Uterus (tissue), 4 donors: ENCODE measurements around the gene BICDL1. TPM values are rescaled to one million over a fixed set of nuclear protein-coding genes. Genes with fewer than 3 reads are reported as not detected.

Experiments
- DNase-seq, 2 donors: peaks; one replicate each; pipeline ENCODE4 v3.0.0-alpha.2; 2019 to 2020
- H3K27ac ChIP-seq, 2 donors: fragments of 200-600 bp; sonication (generic); 1 replicate in 1 of 2; 2 replicates in 1 of 2; pipeline ENCODE4 v1.5.1; 2016 to 2018
- H3K27me3 ChIP-seq, 2 donors: fragments of 200-600 bp; sonication (generic); one replicate each; pipeline ENCODE4 v1.5.1; 2018 to 2019; ENCODE audit warnings: control low read depth in 1 of 2
- H3K36me3 ChIP-seq, 2 donors: fragments of 200-600 bp; sonication (generic); one replicate each; pipeline ENCODE4 v1.5.1; 2019; ENCODE audit warnings: control low read depth in 1 of 2
- H3K4me1 ChIP-seq, 2 donors: fragments of 200-600 bp; sonication (generic); one replicate each; pipeline ENCODE4 v1.5.1; 2018 to 2019; ENCODE audit warnings: control low read depth in 1 of 2
- H3K4me3 ChIP-seq, 2 donors: fragments of 200-600 bp; sonication (generic); 1 replicate in 1 of 2; 2 replicates in 1 of 2; pipeline ENCODE4 v1.5.1; 2018 to 2019; ENCODE audit warnings: mild to moderate bottlenecking in 1 of 2
- H3K9me3 ChIP-seq, 2 donors: fragments of 200-600 bp; sonication (generic); one replicate each; pipeline ENCODE4 v1.5.1; 2019; ENCODE audit warnings: control low read depth in 1 of 2
- POLR2A ChIP-seq, 2 donors: fragments of 450-650 bp; IDR thresholded peaks; one replicate each; pipeline ENCODE4 v1.6.1; 2016; ENCODE audit warnings: antibody characterized with exemption in 2 of 2, mild to moderate bottlenecking in 1 of 2, moderate library complexity in 1 of 2
- intact Hi-C: fragments of 100-400 bp; cut with DNase I; formaldehyde crosslinking; loops from one replicate; pipeline ENCODE4 v1.15.1; 2023; ENCODE audit warnings: low total_unique reads
- total RNA-seq, 4 donors: library from RNA; depleted of rRNA in 3 of 4; stranded (reverse); fragments of >200 nt in 3 of 4; gene quantifications; one replicate each; pipeline versions ENCODE4 v1.1.0 to v1.2.4, GENCODE V29; 2014 to 2023
- TF ChIP-seq, protein P1 (sequence below), 4 experiments: fragments of 200-600 bp in 2 of 4; fragments of 450-650 bp in 2 of 4; sonication (generic) in 2 of 4; IDR thresholded peaks; one replicate each; pipeline ENCODE4 v1.5.1; 2016 to 2019; ENCODE audit warnings: antibody characterized with exemption in 4 of 4, mild to moderate bottlenecking in 2 of 4, moderate library complexity in 1 of 4
- donor health status: DM: yes; HTN: yes; CAD: no.

Gene BICDL1
- total RNA-seq, 4 donors from 2014 or later = 1.8 to 2.2 TPM; not detected in 2

DNA sequence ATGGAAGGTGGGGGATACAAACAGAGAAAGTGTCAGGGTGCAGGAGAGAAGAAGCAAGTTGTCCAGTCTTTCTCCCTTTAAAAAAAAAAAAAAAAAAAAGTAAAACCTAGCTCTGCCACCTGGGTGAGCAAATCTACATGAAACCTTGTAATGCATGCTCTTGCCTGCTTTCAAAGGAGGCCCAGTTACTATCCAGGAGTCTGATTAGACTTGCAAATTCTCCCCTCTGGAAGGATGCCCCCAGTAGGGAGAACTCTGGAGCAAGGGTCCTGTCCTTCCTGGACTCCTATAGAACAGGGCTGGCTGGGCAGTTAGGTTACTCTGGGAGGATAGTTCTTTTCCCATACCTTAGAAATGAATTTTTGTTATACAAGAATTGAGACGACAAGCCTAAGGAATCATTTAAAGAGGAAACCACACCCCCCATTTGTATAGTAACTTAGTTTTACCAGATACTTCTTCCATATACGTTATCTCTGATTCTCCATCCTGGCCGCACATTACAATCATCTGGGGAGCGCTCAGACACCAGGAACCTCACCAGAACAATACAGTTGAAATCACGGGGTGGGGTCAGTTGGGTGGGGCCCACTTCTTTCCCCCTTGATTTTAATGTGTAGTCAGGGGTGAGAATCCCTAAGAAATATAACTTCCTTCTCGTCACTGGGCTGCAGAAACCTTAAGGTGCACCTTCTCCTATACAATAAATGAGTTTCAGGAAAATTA is 97.0 kb downstream of the BICDL1 start:
- no peaks in the 10 kb centered on the region for H3K9me3 ChIP-seq
- intact Hi-C loops = no loop called here
- TF ChIP-seq, protein P1, sequence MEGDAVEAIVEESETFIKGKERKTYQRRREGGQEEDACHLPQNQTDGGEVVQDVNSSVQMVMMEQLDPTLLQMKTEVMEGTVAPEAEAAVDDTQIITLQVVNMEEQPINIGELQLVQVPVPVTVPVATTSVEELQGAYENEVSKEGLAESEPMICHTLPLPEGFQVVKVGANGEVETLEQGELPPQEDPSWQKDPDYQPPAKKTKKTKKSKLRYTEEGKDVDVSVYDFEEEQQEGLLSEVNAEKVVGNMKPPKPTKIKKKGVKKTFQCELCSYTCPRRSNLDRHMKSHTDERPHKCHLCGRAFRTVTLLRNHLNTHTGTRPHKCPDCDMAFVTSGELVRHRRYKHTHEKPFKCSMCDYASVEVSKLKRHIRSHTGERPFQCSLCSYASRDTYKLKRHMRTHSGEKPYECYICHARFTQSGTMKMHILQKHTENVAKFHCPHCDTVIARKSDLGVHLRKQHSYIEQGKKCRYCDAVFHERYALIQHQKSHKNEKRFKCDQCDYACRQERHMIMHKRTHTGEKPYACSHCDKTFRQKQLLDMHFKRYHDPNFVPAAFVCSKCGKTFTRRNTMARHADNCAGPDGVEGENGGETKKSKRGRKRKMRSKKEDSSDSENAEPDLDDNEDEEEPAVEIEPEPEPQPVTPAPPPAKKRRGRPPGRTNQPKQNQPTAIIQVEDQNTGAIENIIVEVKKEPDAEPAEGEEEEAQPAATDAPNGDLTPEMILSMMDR (IDR thresholded peaks at IDR 0.05) = no peak
- TF ChIP-seq POLR2A (IDR thresholded peaks at IDR 0.05) = no peak
- no peak for DNase-seq
- H3K4me1 ChIP-seq = peaks cover 0 to 2% of the 10 kb centered on the region in 2 donors
- no peaks in the 10 kb centered on the region for H3K27me3 ChIP-seq
- H3K36me3 ChIP-seq = no peaks in the 10 kb centered on the region
- H3K27ac ChIP-seq = peak overlapping the region; percentile 63 to 68
- H3K4me3 ChIP-seq = no peak overlapping the region

DNA sequence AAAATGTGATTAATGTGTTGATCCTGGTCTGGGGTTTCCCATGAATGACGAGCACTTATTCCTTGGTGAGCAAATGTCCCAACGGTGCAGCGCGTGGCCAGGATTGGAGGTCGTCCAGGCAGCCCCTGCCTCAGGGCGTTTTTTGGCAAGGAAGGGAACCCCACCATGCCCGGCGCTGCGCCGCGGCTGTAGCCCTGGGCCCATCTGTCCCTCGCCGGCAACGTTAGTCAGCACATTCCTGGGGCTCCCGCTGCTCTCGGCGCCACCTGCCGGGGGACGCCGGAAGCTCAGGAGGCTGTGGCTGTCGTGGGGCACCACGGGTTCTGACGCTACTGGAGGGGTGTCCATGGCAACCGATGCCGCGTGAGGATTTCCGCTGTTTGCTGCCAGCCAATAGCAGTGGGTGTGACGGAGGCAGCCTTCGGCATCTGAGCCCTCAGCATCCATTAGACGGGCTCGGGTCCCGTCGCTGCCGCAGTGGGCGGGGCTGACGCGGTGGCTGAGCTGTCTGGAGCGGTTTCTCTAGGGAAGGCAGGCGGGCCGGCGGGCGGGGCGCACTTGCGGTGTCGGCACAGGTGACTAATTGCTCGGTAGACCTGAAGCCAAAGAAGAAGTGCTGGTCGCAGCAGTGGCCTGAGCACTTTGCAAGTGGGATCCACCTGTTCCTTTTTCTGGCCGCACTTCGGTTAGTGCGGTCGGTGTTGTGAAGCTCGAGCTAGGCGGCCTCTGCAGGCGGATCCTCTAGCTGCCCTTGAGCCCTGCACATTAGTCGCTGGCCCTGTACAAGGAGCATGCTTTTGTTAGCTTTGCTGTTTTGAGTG is 98.0 kb downstream of the BICDL1 start:
- no peaks in the 10 kb centered on the region for H3K27me3 ChIP-seq
- peak overlapping the region; percentile 15 to 28 for H3K4me3 ChIP-seq
- peak; percentile 98 to 99 for DNase-seq
- intact Hi-C loops = no loop called here
- H3K9me3 ChIP-seq = no peaks in the 10 kb centered on the region
- no peaks in the 10 kb centered on the region for H3K36me3 ChIP-seq
- peak overlapping the region; percentile 63 to 68 for H3K27ac ChIP-seq
- peak in 1 of 2 donors; percentile 52 for TF ChIP-seq POLR2A (IDR thresholded peaks at IDR 0.05)
- TF ChIP-seq, protein P1 (IDR thresholded peaks at IDR 0.05) = peak; percentile 92 to 98 (median 98)
- H3K4me1 ChIP-seq = peaks cover 0 to 2% of the 10 kb centered on the region in 2 donors

DNA sequence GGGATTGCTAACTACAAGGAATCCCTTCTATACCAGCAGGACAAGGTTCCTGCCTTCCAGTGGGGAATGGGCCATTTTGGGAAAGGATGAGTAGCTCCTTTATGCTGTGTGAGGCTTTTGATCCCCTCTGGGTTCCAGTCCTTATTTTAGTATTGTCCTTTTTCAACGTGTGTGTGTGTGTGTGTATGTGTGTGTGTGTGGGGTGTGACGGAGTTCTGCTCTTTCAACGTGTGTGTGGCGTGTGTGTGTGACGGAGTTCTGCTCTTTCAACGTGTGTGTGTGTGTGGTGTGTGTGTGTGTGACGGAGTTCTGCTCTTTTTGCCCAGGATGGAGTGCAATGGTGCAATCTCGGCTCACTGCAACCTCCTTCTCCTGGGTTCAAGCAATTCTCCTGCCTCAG is 100.1 kb downstream of the BICDL1 start:
- Histone ChIP-seq H3K9me3 (no peaks in the 10 kb centered on the region), H3K4me1 (peaks cover 0 to 2% of the 10 kb centered on the region in 2 donors), H3K4me3 (no peak overlapping the region), H3K27me3 (no peaks in the 10 kb centered on the region), H3K36me3 (no peaks in the 10 kb centered on the region), H3K27ac (no peak overlapping the region)
- no peak for DNase-seq
- intact Hi-C loops = no loop called here
- no peak for TF ChIP-seq POLR2A (IDR thresholded peaks at IDR 0.05)
- TF ChIP-seq, protein P1 (IDR thresholded peaks at IDR 0.05) = no peak

DNA sequence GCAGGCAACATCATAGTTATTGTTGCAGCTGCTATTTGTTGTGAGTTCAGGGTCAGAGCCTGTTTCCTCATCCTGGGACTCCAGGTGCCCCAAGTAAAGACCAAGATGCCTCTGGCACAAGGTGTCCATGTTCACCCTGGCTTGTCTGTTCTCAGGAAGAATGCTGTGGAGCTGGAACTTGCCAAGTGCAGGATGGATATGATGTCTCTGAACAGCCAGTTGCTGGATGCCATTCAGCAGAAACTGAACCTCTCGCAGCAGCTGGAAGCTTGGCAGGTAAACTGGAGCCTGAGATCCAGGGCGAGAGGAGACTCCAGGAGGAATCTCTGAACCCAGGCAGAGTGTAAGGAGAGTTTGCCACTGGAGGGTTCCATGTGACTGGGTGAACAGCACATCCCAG is 100.8 kb downstream of the BICDL1 start:
- DNase-seq = no peak
- Histone ChIP-seq H3K4me1 (peaks cover 0 to 2% of the 10 kb centered on the region in 2 donors), H3K27me3 (no peaks in the 10 kb centered on the region), H3K36me3 (no peaks in the 10 kb centered on the region), H3K4me3 (no peak overlapping the region), H3K27ac (no peak overlapping the region), H3K9me3 (no peaks in the 10 kb centered on the region)
- intact Hi-C loops = no loop called here
- no peak for TF ChIP-seq POLR2A (IDR thresholded peaks at IDR 0.05)
- TF ChIP-seq, protein P1 (IDR thresholded peaks at IDR 0.05) = no peak

DNA sequence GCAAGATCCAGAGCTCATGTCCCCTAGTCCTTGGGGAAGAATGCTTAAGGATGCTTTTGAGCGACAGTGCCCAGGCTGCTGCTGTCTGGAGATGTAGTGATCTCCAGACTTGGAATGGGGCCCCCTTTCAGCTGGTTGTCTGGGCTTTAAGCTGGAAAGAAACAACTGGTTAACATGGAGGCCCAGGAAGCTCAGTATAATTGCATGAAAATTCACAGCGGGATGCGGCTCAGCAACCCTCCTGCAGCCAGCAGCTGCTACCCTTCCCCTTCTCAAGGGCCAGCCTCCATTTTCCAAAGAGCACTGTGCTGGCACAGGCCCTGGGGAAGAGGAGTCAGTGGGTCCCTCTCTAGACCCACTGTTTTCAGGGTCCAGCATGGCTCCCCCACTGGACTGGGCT is 101.2 kb downstream of the BICDL1 start:
- TF ChIP-seq POLR2A (IDR thresholded peaks at IDR 0.05) = no peak
- TF ChIP-seq, protein P1 (IDR thresholded peaks at IDR 0.05) = no peak
- H3K4me3 ChIP-seq = no peak overlapping the region
- H3K4me1 ChIP-seq = peaks cover 0 to 2% of the 10 kb centered on the region in 2 donors
- no peak overlapping the region for H3K27ac ChIP-seq
- H3K27me3 ChIP-seq = no peaks in the 10 kb centered on the region
- intact Hi-C loops = no loop called here
- no peaks in the 10 kb centered on the region for H3K9me3 ChIP-seq
- DNase-seq = no peak
- no peaks in the 10 kb centered on the region for H3K36me3 ChIP-seq
